ENCODE results near the gene VAX1. TPM values are rescaled to one million over a fixed set of nuclear protein-coding genes. Genes with fewer than 3 reads are reported as not detected.

Gene VAX1
- total RNA-seq, 6 experiments from 2014 or later: not detected

DNA sequence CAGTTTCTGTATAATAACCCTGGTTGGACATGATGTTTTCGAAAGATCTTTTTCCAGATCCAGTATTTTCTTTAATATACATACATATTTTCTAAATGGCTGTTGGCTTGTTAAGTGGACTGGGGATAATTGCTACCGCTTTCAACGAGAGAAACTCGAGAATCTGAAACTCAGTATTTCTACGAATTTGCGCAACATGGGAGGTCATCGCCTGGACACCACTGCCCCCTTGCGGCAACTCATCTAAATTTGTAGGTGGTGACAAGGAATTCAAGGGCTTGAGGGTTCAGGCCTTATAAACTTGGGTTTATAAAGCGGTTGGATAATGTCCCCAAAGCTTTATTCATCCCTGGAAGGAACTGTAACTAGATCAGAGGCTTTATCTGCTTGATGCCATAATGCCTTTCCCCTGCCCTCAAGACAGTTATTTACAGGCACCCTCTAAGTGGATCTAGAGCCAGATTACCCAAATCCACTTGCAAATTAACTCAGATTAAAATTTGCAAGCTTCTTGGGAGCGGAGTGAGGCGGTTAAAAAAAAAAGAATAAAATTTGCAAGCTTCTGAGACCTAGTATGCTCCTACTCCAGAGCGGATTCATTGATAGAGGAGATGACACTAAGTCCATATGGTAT lies 37.9 kb upstream of the VAX1 start:
- TF ChIP-seq, protein P1, sequence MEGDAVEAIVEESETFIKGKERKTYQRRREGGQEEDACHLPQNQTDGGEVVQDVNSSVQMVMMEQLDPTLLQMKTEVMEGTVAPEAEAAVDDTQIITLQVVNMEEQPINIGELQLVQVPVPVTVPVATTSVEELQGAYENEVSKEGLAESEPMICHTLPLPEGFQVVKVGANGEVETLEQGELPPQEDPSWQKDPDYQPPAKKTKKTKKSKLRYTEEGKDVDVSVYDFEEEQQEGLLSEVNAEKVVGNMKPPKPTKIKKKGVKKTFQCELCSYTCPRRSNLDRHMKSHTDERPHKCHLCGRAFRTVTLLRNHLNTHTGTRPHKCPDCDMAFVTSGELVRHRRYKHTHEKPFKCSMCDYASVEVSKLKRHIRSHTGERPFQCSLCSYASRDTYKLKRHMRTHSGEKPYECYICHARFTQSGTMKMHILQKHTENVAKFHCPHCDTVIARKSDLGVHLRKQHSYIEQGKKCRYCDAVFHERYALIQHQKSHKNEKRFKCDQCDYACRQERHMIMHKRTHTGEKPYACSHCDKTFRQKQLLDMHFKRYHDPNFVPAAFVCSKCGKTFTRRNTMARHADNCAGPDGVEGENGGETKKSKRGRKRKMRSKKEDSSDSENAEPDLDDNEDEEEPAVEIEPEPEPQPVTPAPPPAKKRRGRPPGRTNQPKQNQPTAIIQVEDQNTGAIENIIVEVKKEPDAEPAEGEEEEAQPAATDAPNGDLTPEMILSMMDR (IDR thresholded peaks at IDR 0.05): peak; percentile 94
- H3K27me3 Mint-ChIP-seq (ENCODE audit: insufficient read depth): peaks cover 32% of the 10 kb centered on the region
- H3K9me3 Mint-ChIP-seq: no peaks in the 10 kb centered on the region

DNA sequence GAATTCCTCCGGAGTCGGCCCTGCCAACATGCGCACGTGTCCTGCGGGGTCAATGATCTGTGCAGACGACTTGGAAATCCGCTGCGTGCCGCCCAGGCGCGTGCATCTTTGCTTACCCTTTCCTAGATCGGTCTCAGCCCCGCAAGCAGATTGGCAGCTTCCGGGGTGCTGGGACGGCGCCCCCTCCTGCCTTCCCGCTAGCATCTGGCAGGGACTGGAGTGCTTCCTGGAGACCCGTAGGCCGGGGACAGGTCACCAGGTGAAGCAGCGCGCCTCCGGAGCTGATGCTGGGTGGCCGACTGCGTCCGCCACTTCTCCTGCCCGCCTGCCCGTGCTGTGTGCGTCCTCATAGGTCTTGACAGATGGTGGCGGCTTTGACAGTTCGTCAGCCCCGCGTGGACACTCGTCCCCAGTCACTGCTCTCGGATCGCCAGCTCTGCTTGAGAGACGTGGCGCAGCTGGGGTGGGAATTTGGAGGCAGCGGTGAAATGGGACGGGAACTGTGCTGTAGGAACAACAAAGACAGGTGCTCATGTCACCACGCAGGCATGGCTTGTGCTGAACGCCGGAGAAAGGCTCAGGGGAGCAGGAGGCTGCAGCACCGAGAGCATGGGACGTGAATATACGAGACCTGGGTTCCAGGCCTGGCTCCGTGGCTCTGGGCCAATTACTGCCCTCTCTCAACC lies 37.3 kb upstream of the VAX1 start:
- no peak overlapping the region for H3K27ac Mint-ChIP-seq
- peaks cover 31% of the 10 kb centered on the region for H3K27me3 Mint-ChIP-seq (ENCODE audit: insufficient read depth)
- no peak for DNase-seq
- H3K9me3 Mint-ChIP-seq: no peaks in the 10 kb centered on the region
- TF ChIP-seq, protein P1 (IDR thresholded peaks at IDR 0.05): peak; percentile 3
- peak overlapping the region; percentile 90 for H3K4me3 Mint-ChIP-seq
- peaks cover 15% of the 10 kb centered on the region for H3K4me1 Mint-ChIP-seq (ENCODE audit: low read depth)
- no peaks in the 10 kb centered on the region for H3K36me3 Mint-ChIP-seq (ENCODE audit: low read depth)

More for the DNA sequence above, 37.9 kb upstream of the VAX1 start:
- Mint-ChIP-seq H3K4me1 (ENCODE audit: low read depth) (peaks cover 15% of the 10 kb centered on the region), H3K36me3 (ENCODE audit: low read depth) (no peaks in the 10 kb centered on the region), H3K27ac (no peak overlapping the region), H3K4me3 (peak overlapping the region; percentile 90)
- DNase-seq: peak; percentile 70

DNA sequence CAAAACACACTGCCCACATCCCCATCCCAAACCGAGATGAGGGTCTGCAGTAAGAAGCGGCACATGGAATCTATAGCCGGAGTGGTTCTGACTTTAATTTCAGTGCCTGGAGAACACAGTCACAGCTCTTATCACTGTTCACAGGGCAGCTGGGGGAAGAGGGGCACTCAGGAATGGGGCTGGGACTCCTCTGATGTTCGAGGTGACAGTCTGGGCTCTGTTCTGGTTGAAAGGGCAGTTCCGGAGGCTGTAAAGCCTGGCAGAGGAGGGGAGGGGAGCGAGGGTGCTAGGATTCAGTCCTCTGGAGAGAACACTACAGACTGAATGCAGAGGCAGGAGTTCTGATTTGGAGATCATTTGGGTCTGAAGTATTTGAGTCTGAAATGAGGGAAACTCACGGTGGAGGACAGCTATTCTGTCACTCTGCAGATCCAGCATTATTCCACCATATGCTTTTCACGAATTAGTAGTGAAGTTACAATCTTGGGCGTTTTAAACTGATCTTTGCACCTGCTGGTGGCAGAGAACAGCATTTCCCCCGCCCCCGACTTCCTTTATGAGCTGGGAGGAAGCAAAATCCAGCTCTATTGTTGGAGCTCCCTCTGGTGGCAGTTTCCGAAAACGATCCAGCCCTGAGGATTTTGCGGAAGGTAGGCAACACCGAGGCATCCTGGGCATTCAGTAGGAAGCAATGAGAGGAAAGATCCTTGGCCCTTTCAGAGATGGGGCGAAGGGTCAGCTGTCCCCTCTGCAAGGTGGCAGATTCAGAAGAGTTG lies 36.6 kb upstream of the VAX1 start:
- H3K27me3 Mint-ChIP-seq (ENCODE audit: insufficient read depth): peaks cover 27% of the 10 kb centered on the region
- no peak overlapping the region for H3K27ac Mint-ChIP-seq
- H3K4me3 Mint-ChIP-seq: peak overlapping the region; percentile 90
- peak; percentile 70 for DNase-seq
- peaks cover 15% of the 10 kb centered on the region for H3K4me1 Mint-ChIP-seq (ENCODE audit: low read depth)
- no peaks in the 10 kb centered on the region for H3K36me3 Mint-ChIP-seq (ENCODE audit: low read depth)
- TF ChIP-seq, protein P1 (IDR thresholded peaks at IDR 0.05): peak; percentile 93
- H3K9me3 Mint-ChIP-seq: no peaks in the 10 kb centered on the region

DNA sequence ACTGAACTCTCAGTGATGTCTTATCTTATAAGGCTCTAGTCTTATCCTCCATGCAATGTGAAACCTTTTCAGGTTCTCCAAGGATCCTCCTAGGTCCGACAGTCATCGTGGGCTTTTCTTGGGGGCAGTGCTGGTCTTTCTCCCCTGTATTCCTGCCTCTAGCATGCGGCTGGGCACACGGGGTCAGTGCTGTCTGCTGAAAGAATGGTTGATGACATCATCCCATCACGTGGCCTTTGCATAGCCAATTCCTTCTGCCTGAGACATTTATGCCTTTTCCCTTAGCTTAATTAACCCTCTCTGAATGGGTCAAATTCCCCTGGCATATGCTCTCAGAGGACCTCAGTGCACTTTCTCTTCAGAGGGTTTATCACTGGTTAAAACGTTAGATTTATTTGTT lies 32.2 kb upstream of the VAX1 start:
- Mint-ChIP-seq H3K27ac (no peak overlapping the region), H3K9me3 (no peaks in the 10 kb centered on the region), H3K4me3 (no peak overlapping the region), H3K36me3 (ENCODE audit: low read depth) (no peaks in the 10 kb centered on the region), H3K27me3 (ENCODE audit: insufficient read depth) (peaks cover 43% of the 10 kb centered on the region), H3K4me1 (ENCODE audit: low read depth) (peaks cover 7% of the 10 kb centered on the region; the same call in 1 of the 2 replicates)
- DNase-seq: no peak
- TF ChIP-seq, protein P1 (IDR thresholded peaks at IDR 0.05): no peak

DNA sequence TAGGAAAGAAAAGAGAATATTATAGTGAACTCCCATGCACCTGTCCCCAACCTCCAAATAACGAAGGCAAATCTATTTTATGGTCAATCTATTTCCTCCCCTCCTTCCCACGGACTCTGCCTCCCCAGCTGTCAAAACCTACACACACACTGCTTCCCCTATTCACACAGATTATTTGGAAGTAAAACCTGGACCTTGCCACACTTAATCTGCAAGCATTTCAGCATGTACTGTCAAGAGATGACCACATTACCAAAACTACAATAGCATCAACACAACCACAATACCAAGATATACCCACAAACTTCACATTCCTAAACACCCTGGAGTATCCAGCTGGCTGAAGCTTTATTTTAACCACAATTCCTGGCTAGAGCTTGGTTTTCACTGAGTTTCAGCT lies 31.4 kb upstream of the VAX1 start:
- Mint-ChIP-seq H3K36me3 (ENCODE audit: low read depth) (no peaks in the 10 kb centered on the region), H3K4me3 (no peak overlapping the region), H3K27ac (no peak overlapping the region), H3K9me3 (no peaks in the 10 kb centered on the region), H3K27me3 (ENCODE audit: insufficient read depth) (peaks cover 44% of the 10 kb centered on the region), H3K4me1 (ENCODE audit: low read depth) (peaks cover 8% of the 10 kb centered on the region)
- TF ChIP-seq, protein P1 (IDR thresholded peaks at IDR 0.05): no peak
- DNase-seq: no peak

All from HFFc6 (cell line).